K562 (cell line): Measurements from ENCODE around the gene SORBS2.

ENCODE experiments used
- ADNP ChIP-seq: fragments of 200-800 bp; sonication (Bioruptor generic); IDR thresholded peaks from 2 replicates; pipeline ENCODE4 v1.6.1; 2016; ENCODE audit warnings: missing genetic modification characterization, missing compliant biosample characterization
- CHD4 ChIP-seq: fragments of 200-600 bp; sonication (generic); IDR thresholded peaks from 3 replicates; pipeline ENCODE4 v1.6.1; 2012; ENCODE audit warnings: low read depth, mild to moderate bottlenecking, mixed read lengths, low read length, inconsistent platforms; ENCODE audit not compliant: insufficient read depth, insufficient replicate concordance, poor library complexity, severe bottlenecking
- CTCF ChIP-seq, 3 experiments: IDR thresholded peaks in 2 of 3; conservative IDR thresholded peaks in 1 of 3; 2 replicates each; pipeline ENCODE4 v1.5.1; 2011 to 2012; ENCODE audit warnings: low read length in 3 of 3, mild to moderate bottlenecking in 3 of 3, control low read depth in 2 of 3, improper control_type of control experiment in 1 of 3, inconsistent platforms in 1 of 3, low read depth in 1 of 3, mixed read lengths in 1 of 3, moderate library complexity in 1 of 3; ENCODE audit not compliant: insufficient read depth in 2 of 3
- E4F1 ChIP-seq: fragments of 250-450 bp; sonication (Bioruptor Pico); IDR thresholded peaks from 2 replicates; pipeline ENCODE4 v1.5.0; 2021; ENCODE audit warnings: mild to moderate bottlenecking, borderline replicate concordance
- ETV6 ChIP-seq, 3 experiments: fragments of 150-350 bp in 1 of 3; sonication (generic) in 1 of 3; formaldehyde crosslinking in 1 of 3; IDR thresholded peaks; 2 replicates each; pipeline versions ENCODE4 v1.6.1 to v1.8.0; 2014 to 2022; ENCODE audit warnings: borderline replicate concordance in 2 of 3, low read depth in 2 of 3, antibody characterized with exemption in 1 of 3, low read length in 1 of 3, mild to moderate bottlenecking in 1 of 3, missing genetic modification reagents in 1 of 3
- MAFK ChIP-seq: IDR thresholded peaks from 2 replicates; pipeline ENCODE4 v1.6.1; 2011; ENCODE audit warnings: low read length, improper control_type of control experiment
- MEF2D ChIP-seq: conservative IDR thresholded peaks from 2 replicates; pipeline ENCODE4 v1.6.1; 2016; ENCODE audit warnings: low read depth, missing genetic modification characterization, missing compliant biosample characterization
- NFE2 ChIP-seq: IDR thresholded peaks from 2 replicates; pipeline ENCODE4 v1.6.1; 2014; ENCODE audit warnings: antibody characterized with exemption, low read depth
- NRF1 ChIP-seq, 2 experiments: fragments of 450-650 bp; IDR thresholded peaks in 1 of 2; conservative IDR thresholded peaks in 1 of 2; 2 replicates each; pipeline ENCODE4 v1.6.1; 2014; ENCODE audit warnings: mild to moderate bottlenecking in 2 of 2
- POLR2B ChIP-seq: fragments of 450-650 bp; IDR thresholded peaks from 2 replicates; pipeline ENCODE4 v1.6.1; 2018; ENCODE audit warnings: low read depth; ENCODE audit not compliant: partially characterized antibody
- RAD51 ChIP-seq: fragments of 450-650 bp; IDR thresholded peaks from 2 replicates; pipeline ENCODE4 v1.7.1; 2016; ENCODE audit warnings: low read depth, mild to moderate bottlenecking, borderline replicate concordance
- ZEB2 ChIP-seq: fragments of 450-650 bp; IDR thresholded peaks from 2 replicates; pipeline ENCODE4 v1.6.1; 2016

GRCh38 chr4:185660340-185660739, 151.7 kb downstream of the SORBS2 start:
- no peak for TF ChIP-seq E4F1 (CRISPR knock-in tag)
- TF ChIP-seq NRF1 (conservative IDR thresholded peaks at IDR 0.05 in 1 of 2, IDR thresholded peaks at IDR 0.05 in 1 of 2): no peak
- no peak for TF ChIP-seq CTCF (IDR thresholded peaks at IDR 0.05 in 2 of 3, conservative IDR thresholded peaks at IDR 0.05 in 1 of 3; ENCODE audit: insufficient read depth in 2 of 3, low read depth in 1 of 3, low read length in 3 of 3)
- no peak for TF ChIP-seq RAD51
- no peak for TF ChIP-seq ZEB2
- TF ChIP-seq MEF2D (tag): no peak
- no peak for TF ChIP-seq MAFK
- no peak for TF ChIP-seq POLR2B
- no peak for TF ChIP-seq ADNP
- no peak for TF ChIP-seq CHD4
- TF ChIP-seq NFE2: no peak
- no peak for TF ChIP-seq ETV6 (IDR thresholded peaks at IDR 0.05; ENCODE audit: borderline replicate concordance in 1 of 2, low read depth in 2 of 2, low read length in 1 of 2)
- no peak for TF ChIP-seq ETV6 (CRISPR knock-in tag; IDR thresholded peaks at IDR 0.05; ENCODE audit: borderline replicate concordance)
